GM18508 (cell line): Measurements from ENCODE around the gene TBL1Y.

Source experiments
- ATAC-seq: cut with Tn5 transposase; IDR thresholded peaks from one replicate; pipeline ENCODE4 v1.9.1; 2021; ENCODE audit warnings: moderate number of reproducible peaks; ENCODE audit not compliant: insufficient read depth, unreplicated experiment

TBL1Y gene

DNA sequence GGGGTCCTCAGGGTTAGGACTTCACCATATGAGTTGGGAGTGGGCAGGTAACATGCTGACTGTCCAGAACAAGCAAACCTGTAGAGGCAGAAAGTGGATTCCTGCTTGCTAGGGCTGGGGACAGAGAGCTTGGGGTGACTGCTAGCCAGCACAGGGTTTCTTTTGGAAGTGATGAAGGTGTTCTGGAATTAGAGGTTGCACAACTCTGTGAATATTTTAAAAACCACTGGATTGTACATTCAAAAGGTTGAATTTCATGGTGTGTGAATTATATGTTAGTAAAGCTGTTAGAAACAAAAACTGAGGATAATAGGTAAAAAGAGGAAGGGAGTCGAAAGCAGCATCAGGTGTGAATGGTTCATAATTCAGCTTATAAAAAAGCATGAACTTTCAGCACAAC, 57.7 kb downstream of the TBL1Y start:
- ATAC-seq, result no peak

DNA sequence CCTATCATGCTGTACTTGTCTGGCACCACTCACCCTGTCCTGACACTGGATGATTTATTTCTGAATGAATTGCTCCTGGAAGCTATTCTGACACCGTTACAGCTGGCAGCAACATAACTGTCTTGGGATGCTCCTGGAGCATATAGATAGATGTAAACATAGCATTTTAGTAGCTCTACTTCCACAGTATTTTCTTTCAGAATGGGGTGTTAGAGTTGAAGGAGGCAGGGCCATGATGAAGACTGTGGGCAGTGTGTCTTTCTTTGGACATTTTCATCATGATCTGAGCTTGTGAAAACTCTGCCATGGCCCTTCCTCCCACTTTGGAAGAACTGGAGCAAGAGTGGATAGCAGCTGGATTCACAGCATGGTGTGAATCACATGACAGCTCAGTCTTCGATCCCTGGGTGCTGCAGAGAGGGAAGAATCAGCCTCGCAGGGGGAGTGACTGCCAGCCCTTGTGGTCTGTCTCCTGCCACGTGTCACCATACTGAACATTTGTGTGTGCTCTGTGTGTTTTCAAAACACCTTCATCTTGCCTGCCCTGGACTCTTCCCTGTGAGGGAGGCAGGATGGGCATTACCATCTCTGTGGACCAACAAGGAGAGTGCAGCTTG, 61.9 kb downstream of the TBL1Y start:
- ATAC-seq, result no peak

DNA sequence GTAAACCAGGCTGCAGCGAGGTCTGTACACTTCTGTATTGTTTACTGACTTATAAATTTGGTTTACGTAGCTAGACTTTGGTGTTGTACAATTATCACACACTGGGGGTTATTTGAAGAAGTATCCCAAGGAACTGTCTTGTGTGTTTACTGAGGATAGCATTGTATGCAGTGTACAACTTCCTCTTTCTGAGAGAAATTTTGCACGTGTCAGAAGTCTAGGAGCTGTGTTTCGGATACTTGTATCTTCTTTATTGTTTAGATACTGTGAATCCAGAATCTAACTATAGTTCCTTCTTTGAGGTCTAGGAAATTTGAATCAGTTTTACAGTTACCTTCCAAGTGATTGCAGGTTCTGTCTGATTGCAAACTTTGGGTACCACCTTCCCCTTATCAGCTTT, 64.5 kb downstream of the TBL1Y start:
- no peak for ATAC-seq

DNA sequence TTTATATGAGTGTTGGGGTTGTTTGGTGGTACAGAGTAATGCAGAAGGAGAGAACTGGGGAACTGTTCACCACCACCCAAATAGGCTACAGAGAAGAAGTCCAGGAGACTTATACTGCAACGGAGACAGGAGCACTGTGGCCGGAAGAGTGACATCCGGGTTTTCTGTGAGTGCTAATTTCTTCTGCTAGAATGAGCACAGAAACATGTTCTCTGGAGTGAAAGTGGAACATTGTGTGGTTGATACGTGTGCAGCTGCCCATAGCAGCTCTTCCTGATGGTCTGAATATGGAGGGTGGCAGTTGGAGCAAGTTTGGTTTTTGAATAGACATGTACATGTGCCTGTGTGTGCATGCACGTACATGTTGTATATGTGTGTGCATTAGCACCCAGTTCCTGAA, 67.3 kb downstream of the TBL1Y start:
- no peak for ATAC-seq

DNA sequence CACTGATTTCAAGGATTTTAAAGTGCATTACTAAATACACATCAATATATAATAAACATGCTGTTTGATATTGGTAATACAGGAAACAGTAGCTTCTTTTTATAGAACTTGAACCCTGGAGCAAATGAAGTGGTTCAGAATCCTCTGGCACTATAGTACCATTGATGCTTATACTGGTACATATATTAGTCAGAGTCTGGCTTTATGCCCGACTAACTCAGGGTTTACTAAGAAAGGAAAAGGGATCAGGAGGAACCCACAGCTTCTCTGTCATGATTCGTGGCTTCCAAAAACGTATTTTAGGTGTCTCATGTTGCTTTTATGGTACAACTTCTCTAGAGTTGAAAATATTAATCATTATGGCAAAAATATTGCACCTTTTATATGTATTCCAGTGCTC, 72.7 kb downstream of the TBL1Y start:
- ATAC-seq, result no peak

DNA sequence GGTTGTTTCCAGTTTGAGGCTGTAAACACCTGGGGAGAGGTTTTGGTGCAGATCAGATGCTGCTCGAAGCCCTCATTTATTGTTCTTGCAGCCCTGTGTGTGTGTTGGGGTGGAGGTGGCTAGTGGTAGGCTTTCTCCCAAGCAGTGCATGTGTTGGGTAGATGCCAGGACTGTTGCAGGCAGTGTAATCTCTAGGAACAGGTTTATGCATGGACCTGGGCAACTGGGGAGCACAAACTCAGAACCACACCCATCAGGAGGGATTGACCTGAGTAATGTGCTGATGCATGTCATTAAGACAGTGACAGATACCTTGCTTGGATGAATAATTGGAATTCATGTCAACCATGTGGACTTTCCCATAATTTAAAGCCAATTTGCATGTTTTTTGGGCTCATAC, 77.3 kb downstream of the TBL1Y start:
- ATAC-seq, result no peak

DNA sequence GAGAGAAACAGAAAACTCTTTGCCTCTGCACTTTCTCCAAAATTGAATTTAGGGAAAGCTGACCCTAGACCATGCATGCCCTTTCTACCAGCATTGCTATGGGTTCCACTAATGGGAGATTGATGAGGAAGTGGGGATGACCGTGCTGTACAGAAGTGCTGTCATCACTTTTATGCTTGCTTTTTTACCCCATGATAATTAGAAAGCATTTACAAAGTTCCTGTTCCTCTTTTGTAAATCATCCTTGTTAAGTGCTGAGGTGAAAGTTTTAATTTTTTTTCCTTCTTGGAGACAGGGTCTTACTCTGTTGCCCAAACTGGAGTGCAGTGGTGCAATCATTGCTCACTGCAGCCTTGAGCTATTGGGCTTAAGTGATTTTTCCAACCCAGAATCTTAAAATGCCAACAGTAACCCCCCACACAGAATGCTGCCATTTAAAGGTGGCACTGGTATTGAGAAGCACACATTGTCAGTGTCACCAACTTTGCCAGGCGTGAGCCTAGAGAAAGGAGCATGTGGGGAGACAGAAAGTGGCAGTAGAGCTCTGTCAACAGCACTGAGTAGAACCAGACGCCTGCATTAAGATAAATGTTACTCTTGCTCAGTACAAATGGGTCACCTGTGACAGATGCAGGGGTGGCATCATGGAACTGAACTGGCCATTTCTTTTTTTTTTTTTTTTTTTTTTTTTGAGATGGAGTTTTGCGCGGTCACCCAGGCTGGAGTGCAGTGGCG, 79.6 kb downstream of the TBL1Y start:
- no peak for ATAC-seq

DNA sequence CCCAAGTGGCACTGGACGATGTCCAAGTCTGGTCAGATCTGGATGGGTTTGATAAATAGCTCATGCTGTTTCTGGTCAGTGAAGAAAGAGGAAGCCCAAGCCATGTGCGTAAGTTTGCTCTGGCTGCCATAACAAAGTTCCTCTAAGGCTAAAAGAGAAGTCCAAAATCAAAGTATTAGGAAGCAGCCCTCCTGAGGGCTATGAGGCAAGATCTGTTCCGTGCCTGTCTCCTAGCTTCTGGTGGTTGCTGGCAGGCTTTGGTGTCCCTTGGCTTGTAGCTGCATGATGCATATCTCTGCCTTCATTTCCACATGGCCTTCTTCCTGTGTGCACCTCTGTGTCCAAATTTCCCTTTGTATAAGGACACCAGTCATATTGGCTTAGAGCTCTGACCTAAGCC, 81.5 kb downstream of the TBL1Y start:
- no peak for ATAC-seq

DNA sequence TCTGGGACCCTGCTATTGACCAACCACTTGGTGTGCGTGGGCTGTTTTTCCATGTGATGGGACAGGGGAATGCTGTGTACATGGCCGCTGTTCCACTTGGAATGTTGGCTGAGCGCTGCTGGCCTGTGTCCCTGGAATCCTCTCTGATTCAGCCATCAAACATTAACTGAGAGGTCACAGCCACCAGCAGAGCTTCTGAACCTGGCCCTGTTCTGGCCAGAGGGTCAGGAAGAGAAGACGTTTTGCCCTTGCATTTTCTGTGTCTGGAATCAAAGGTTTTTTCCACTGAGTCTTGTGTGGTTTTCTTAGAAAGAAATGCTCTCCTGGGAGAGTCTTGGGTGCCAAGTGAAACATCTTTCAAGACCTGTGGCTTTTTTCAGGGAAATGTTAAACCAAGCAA, 85.5 kb downstream of the TBL1Y start:
- ATAC-seq, result no peak

DNA sequence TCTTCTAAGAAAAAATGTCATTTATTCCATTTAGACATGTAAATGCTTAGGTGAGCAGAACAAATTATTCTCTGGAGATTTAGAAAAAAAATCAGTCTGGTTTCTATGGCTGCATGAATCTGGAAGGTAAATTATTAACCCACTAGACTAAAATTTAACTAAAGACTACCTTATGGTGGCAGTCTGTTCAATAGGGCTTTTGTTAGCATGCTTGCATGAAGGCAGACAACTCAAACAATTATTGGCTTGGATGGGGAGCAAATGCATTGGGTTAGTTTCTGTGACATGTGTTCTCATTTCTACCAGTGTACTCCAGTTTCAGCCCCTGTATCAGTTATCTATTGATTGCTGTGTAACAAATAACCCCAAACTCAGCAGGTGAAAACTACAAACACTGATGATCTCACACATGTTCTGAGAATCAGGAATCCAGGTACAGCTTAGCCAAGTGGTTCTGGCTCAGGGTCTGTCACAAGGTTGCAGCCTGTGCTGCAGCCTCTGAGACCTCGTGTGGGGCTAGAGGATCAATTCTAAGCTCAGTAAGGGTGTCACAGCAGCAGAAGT, 87.1 kb downstream of the TBL1Y start:
- no peak for ATAC-seq

DNA sequence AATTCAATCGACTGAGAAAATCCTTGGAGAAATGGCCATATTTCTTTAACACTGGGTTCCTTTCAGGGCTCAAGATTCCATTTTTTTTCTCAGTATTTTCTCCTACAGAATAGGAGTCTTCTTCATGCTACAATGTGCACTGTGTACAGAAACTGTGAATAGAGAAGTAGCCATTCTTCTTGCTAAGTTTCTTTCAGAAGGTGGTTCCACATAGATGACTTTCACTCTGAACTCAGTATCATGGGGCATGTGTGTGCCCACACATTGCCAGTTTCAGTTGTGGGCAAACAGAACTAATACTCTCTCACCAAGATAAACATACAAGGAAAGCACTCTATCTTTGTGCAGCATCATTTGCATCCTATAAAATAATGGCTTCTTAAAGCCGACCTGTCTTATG, 89.4 kb downstream of the TBL1Y start:
- no peak for ATAC-seq

DNA sequence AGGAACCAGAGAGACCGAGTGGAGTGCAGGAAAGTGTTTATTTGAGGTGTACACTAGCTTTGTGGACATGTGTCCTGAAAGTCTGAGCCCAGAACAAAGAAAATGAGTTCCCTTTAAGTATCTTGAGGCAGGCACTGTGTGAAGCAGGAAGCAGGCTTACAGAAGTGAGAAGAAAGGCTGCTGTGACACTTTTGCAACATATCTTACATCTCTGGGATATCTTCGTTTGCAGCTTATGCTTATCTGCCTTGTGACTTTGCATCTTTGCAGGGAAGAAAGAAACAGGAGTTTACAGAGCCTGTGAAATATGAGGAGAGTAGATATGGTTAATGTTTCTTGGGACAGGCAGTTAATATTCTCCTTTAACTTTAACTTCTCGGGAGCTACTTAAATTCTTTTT, 92.1 kb downstream of the TBL1Y start:
- no peak for ATAC-seq

DNA sequence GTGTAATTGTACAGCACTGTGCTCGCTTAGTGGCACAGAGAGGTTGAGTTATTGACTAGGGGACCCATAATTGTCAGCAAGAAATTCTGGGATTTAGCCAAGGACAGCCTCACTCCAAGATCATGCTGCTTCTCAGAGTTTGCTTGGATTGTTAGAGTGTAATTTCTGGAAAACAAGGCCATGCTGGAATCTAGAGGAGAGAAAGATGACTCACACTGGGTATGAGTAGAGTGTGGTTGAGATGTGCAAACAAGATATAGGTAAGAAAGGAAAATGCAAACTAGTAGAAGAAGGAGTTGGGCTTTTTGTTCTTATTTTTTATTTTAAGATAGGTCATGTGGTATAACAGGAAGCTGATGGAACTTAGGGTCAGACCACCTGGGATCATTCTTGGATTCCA, 97.4 kb downstream of the TBL1Y start:
- no peak for ATAC-seq

DNA sequence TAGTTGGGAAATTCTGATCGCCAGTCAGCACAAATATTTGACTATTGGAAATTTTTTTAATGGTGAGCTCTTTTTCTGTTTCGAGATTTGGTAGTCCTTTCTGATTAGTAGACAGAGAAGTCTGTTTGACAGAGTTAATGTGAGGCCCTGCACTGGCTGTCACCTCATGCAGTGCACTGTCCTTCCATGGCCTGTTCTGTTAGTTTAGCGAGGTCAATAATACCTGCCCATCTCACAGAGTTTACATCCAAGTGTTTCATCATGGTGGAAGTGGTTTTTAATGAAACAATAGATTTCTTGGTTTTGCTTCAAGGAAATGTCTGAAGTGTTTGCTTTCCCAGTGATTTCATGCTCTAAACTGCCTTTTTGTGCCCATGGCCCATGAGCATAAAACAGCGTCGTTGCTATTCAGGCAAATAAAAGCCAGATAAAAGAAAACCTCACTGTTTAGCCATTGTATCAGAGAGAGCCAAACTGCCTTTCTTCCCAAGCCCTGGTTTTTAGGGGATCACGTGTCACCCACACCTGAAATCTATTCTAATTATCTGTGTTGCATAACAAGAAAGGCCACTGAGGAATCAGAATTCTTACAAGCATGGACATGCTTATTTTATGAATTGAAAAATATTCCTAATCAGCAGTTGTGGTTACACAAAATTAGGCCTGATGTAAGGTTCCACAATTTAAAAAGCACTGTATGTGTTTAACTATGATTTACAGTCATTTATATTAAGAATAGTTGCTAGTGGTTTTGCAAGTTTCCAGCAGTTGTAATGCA, 98.3 kb downstream of the TBL1Y start:
- ATAC-seq, result no peak

DNA sequence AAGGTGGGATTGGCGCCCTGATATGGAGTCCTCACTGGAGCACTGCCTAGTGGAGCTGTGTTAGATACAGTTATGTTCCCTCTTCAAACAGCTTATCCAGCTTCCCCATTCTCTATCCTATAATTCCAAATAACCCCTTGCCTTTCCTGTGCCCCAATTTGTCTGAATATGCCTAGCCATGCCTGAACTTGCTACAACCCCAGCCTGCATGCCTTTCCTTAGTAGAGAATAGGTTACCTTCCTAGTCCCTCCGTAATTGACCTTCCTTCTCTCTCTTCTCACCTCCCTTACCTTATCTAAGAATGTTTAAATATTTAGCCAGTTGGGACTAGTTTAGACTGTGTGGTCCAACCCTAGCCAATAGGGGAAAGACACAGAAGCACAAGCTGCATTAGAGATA, 102.6 kb downstream of the TBL1Y start:
- no peak for ATAC-seq

DNA sequence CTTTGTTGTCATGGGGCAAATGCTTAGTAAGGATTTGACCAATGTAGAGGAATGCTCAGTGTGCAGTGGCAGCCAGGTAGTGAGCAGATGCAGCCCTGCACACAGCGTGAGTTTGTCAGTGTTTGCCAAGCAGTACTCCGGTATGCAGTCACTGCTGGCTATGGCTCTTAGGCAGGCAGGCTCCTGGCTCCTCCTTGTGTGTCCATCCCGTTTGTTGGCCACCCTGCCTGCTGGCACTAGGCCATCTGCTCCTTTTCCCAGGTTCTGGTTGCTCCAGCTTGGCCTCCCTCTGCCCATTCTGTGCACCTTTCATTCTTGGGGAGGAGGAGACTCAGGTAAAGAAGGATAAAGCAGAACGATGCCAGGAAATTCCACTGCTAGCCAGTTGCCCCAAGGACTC, 106.0 kb downstream of the TBL1Y start:
- no peak for ATAC-seq

DNA sequence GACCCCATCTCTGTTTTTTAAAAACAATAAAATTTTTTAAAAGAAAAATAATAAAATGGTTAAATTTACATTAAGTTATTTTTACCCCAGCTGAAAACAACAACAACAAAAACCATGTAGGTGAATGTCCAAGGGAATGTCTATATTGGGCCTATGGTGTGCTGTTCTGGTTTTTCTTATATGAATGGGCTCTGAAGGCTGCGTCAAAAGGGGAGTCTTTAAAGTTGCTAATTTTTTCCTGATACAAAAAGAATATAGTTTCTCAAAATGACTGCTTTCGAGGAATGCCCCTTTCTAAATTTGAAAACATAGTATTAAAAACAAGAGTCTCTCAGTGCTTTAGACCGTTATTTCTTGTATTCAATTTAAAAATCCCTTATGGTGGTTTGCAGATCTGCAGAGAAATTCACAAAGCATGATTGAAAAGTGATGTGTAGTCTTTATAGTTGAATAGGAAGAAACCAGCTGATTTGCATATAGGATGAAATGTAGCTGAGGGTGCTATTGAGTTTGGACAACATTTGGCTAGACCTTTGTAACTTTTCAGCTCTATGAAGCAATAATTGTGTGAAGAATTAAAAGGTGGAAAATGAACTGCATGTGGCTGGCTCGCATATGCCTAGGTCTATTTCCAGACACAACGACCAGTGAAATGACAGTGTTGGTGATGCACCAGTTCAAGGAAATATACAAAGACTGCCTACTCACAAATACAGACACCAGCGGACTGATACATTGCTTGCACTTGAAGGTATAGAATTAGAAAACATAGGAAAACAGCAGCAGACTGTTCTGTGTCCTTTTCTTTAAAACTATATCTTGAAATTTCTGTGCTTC, 107.0 kb downstream of the TBL1Y start:
- ATAC-seq, result no peak

DNA sequence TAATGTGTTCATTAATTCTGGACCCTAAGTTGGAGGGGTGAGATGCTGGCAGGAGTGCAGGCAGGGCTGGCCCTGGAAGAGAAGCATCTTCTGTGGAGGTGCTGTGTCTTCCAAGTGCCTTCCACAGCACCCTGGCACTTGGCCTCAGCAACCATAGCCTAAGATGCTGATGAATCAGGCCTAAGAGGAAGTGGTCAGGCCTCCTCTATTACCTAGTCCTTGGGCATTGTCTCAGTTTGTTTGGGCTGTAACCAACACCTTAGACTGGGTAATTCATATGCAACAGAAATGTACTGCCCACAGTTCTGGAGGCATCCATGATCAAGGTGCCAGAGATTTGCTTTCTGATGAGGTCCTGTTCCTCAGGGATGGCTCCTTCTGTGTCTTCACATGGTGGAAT, 128.5 kb downstream of the TBL1Y start:
- no peak for ATAC-seq

DNA sequence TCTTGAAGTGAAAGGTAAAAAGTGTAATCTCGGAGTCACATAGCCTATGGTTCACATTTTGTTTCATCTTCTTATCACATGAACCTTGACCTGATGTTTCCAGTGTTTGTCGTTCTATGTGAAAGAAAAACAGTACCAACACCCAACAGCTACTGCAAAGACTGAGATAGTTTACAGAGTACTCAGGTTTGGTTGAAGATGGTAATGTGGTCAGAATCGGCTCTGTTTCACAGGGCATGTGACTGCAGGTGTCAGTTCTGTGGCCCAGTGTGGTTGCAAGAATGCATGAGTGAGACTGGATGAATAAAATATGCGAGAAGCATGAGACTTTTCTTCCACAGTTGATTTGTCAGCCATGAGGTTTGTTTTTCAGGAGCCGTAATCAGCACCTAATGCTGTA, 130.2 kb downstream of the TBL1Y start:
- ATAC-seq, result no peak

DNA sequence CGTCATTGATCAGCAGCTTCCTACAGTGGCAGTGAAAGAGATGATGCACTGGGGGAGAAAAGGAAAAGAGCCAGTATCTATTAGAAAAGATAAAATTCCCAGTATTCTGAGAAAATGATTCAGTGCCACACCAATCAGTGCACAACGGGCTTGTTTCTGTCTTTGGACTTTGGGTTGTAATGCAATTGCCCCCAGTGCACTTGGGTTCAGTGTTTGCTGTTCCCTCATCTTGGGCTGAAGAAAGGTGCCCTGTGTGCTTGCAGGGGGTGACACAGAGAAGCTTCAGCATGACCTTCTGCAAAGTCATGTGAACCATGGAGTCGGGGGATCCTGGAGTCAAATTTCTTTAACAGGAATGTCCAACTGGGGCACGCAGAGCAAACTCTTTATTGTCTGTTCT, 131.5 kb downstream of the TBL1Y start:
- ATAC-seq, result no peak
